Activated CD8-positive, alpha-beta memory T cell treated with anti-CD3 and anti-CD28 coated beads, Interleukin-2, amount 50 U/mL, for 1 hour (primary cell): Measurements from ENCODE around the gene MYO15A.

ENCODE experiments used
- DNase-seq: peaks from one replicate; pipeline ENCODE4 v3.0.0-alpha.2; 2020; ENCODE audit errors: extremely low read depth

MYO15A gene

GRCh38 chr17:18159551-18160120 lies 51.1 kb downstream of the MYO15A start:
- DNase-seq = no peak

GRCh38 chr17:18160128-18160856 lies 51.7 kb downstream of the MYO15A start:
- DNase-seq = no peak

- DNase-seq = no peak
Observed at GRCh38 chr17:18161207-18162145, 52.9 kb downstream of the MYO15A start.

GRCh38 chr17:18163547-18163946 lies 55.0 kb downstream of the MYO15A start:
- no peak for DNase-seq

GRCh38 chr17:18166894-18167293 lies 58.3 kb downstream of the MYO15A start:
- DNase-seq = no peak

- DNase-seq = no peak
Observed at GRCh38 chr17:18167421-18167820, 58.9 kb downstream of the MYO15A start.

GRCh38 chr17:18172531-18173278 lies 64.1 kb downstream of the MYO15A start:
- no peak for DNase-seq

GRCh38 chr17:18173740-18174139 lies 65.2 kb downstream of the MYO15A start:
- DNase-seq = no peak

GRCh38 chr17:18176176-18176575 lies 67.6 kb downstream of the MYO15A start:
- no peak for DNase-seq

- no peak for DNase-seq
Observed at GRCh38 chr17:18177133-18177532, 68.6 kb downstream of the MYO15A start.

- no peak for DNase-seq
Observed at GRCh38 chr17:18177722-18178121, 69.2 kb downstream of the MYO15A start.

- no peak for DNase-seq
Observed at GRCh38 chr17:18179196-18179595, 70.6 kb downstream of the MYO15A start.

- no peak for DNase-seq
Observed at GRCh38 chr17:18179804-18180203, 71.2 kb downstream of the MYO15A start.

GRCh38 chr17:18181358-18181757 lies 72.8 kb downstream of the MYO15A start:
- DNase-seq = no peak

GRCh38 chr17:18182110-18182977 lies 73.8 kb downstream of the MYO15A start:
- no peak for DNase-seq

- DNase-seq = no peak
Observed at GRCh38 chr17:18182978-18183333, 74.4 kb downstream of the MYO15A start.

- peak; percentile 96 for DNase-seq
Observed at GRCh38 chr17:18183334-18184142, 75.0 kb downstream of the MYO15A start, which contains the start of gene ALKBH5. Gene ALKBH5 (plus strand): TSS chr17:18183828. CDS start chr17:18184244, 416 bp downstream.

GRCh38 chr17:18184143-18185031 lies 75.8 kb downstream of the MYO15A start:
- DNase-seq = peak; percentile 55

- no peak for DNase-seq
Observed at GRCh38 chr17:18185391-18185790, 76.8 kb downstream of the MYO15A start.
